Endothelial cell of umbilical vein (primary cell): ENCODE data around the gene URGCP. TPM values are rescaled to one million over a fixed set of nuclear protein-coding genes. Genes with fewer than 3 reads are reported as not detected.

ENCODE experiments used
- BruUV-seq: library from RNA; stranded (reverse); fragments of 400-500 nt; replicated peaks from 2 replicates; lab custom pipeline; 2021; lab: Mats Ljungman, UMichigan
- CTCF ChIA-PET: fragments of 300-600, 350-600 bp; sonication (Branson Sonifier 250); formaldehyde crosslinking; loops from one replicate; lab custom pipeline; 2021; ENCODE audit warnings: antibody characterized with exemption, inconsistent platforms; lab: Charles Lee
- POLR2A ChIA-PET: fragments of 300-600, 350-600 bp; sonication (Branson Sonifier 250); formaldehyde crosslinking; loops from one replicate; lab custom pipeline; 2021; ENCODE audit warnings: antibody characterized with exemption, inconsistent platforms; lab: Charles Lee
- DNase-seq: peaks from one replicate; pipeline ENCODE4 v3.0.0-alpha.2; 2011; ENCODE audit warnings: low read depth, low spot score
- FAIRE-seq: peaks from 2 replicates; lab custom pipeline; 2011; peaks lifted over from hg19 to GRCh38; lab: Jason Lieb, UNC
- H2AFZ ChIP-seq: 2 replicates; pipeline ENCODE4 v1.6.0; 2012; ENCODE audit warnings: low read depth, low read length, control low read depth, inconsistent platforms
- H3K27ac ChIP-seq: 2 replicates; pipeline ENCODE4 v1.5.1; 2011; ENCODE audit warnings: low read depth, mild to moderate bottlenecking, control low read depth, low read length, moderate library complexity; ENCODE audit not compliant: insufficient read depth
- H3K27me3 ChIP-seq, 2 experiments: 2 replicates each; pipeline versions ENCODE4 v1.6.0 to v1.6.1; 2011; ENCODE audit warnings: low read length in 2 of 2, mixed read lengths in 1 of 2; ENCODE audit not compliant: control insufficient read depth in 2 of 2, insufficient read depth in 2 of 2
- H3K36me3 ChIP-seq, 2 experiments: 2 replicates in 1 of 2; 3 replicates in 1 of 2; pipeline ENCODE4 v1.5.1; 2011; ENCODE audit warnings: low read length in 2 of 2, mild to moderate bottlenecking in 1 of 2, moderate library complexity in 1 of 2; ENCODE audit not compliant: control insufficient read depth in 2 of 2, insufficient read depth in 2 of 2; ENCODE audit errors: extremely low read depth in 1 of 2
- H3K4me1 ChIP-seq: 3 replicates; pipeline ENCODE4 v1.5.1; 2011; ENCODE audit warnings: mild to moderate bottlenecking, low read length; ENCODE audit not compliant: control insufficient read depth, insufficient read depth; ENCODE audit errors: extremely low read depth
- H3K4me2 ChIP-seq: 2 replicates; pipeline ENCODE4 v1.6.1; 2011; ENCODE audit warnings: low read length, control low read depth, mixed read lengths; ENCODE audit not compliant: insufficient read depth
- H3K4me3 ChIP-seq, 3 experiments: fragments of 200-600 bp in 1 of 3; sonication (generic), shearing (Covaris generic) in 1 of 3; replicated peaks in 1 of 3; 2 replicates each; pipeline ENCODE4 v1.5.1; 2011 to 2016; ENCODE audit warnings: control low read depth in 3 of 3, low read length in 3 of 3, mild to moderate bottlenecking in 2 of 3, inconsistent platforms in 1 of 3, low read depth in 1 of 3, moderate library complexity in 1 of 3; ENCODE audit not compliant: insufficient read depth in 1 of 3
- H3K79me2 ChIP-seq: 2 replicates; pipeline ENCODE4 v1.6.0; 2012; ENCODE audit warnings: low read length, inconsistent platforms; ENCODE audit not compliant: control insufficient read depth, insufficient read depth
- H3K9ac ChIP-seq: replicated peaks from 2 replicates; pipeline ENCODE3; 2011; ENCODE audit warnings: low read length, control low read depth; ENCODE audit not compliant: insufficient read depth; ENCODE audit errors: extremely low read depth
- H3K9me1 ChIP-seq: replicated peaks from 3 replicates; pipeline ENCODE4 v1.6.0; 2011; ENCODE audit warnings: mild to moderate bottlenecking, low read length; ENCODE audit not compliant: control insufficient read depth, insufficient read depth; ENCODE audit errors: extremely low read depth
- H3K9me3 ChIP-seq: replicated peaks from 2 replicates; pipeline ENCODE4 v1.5.1; 2012; ENCODE audit warnings: low read length, inconsistent platforms; ENCODE audit not compliant: control insufficient read depth, insufficient read depth
- H4K20me1 ChIP-seq: replicated peaks from 2 replicates; pipeline ENCODE3; 2011; ENCODE audit warnings: mild to moderate bottlenecking, low read length; ENCODE audit not compliant: control insufficient read depth, insufficient read depth; ENCODE audit errors: extremely low read depth
- EZH2 ChIP-seq: IDR thresholded peaks from 2 replicates; pipeline ENCODE4 v1.6.1; 2012; ENCODE audit warnings: borderline replicate concordance, low read depth, mild to moderate bottlenecking, moderate library complexity, low read length, inconsistent platforms; ENCODE audit not compliant: severe bottlenecking
- FOS ChIP-seq: IDR thresholded peaks from 2 replicates; pipeline ENCODE4 v1.6.1; 2011; ENCODE audit warnings: mild to moderate bottlenecking, low read length, moderate library complexity, borderline replicate concordance; ENCODE audit not compliant: insufficient read depth
- GATA2 ChIP-seq: IDR thresholded peaks from 2 replicates; pipeline ENCODE4 v1.7.0; 2011; ENCODE audit warnings: low read depth, mild to moderate bottlenecking, moderate library complexity, mixed read lengths, low read length; ENCODE audit not compliant: insufficient read length, insufficient read depth
- JUN ChIP-seq: IDR thresholded peaks from 2 replicates; pipeline ENCODE4 v1.6.1; 2011; ENCODE audit warnings: borderline replicate concordance, low read depth; ENCODE audit not compliant: insufficient read length, insufficient read depth
- MYC ChIP-seq: IDR thresholded peaks from one replicate; pipeline ENCODE4 v1.6.1; 2011; ENCODE audit warnings: mild to moderate bottlenecking, low read depth, low read length
- POLR2A ChIP-seq: IDR thresholded peaks from 2 replicates; pipeline ENCODE4 v1.6.1; 2012; ENCODE audit warnings: low read depth, mild to moderate bottlenecking, control low read depth, low read length
- POLR2AphosphoS5 ChIP-seq: IDR thresholded peaks from 2 replicates; pipeline ENCODE4 v1.6.1; 2012; ENCODE audit warnings: low read depth, mild to moderate bottlenecking, control low read depth, low read length, moderate library complexity; ENCODE audit not compliant: insufficient read depth
- dilution Hi-C: fragments of 300-500 bp; cut with MboI; formaldehyde crosslinking; loops from one replicate; pipeline ENCODE4 v1.15.0; 2019; ENCODE audit warnings: low sequenced_read_pairs; ENCODE audit not compliant: extremely low pct_ligation_motif_present
- intact Hi-C: fragments of 100-400 bp; cut with micrococcal nuclease; formaldehyde crosslinking; loops from one replicate; pipeline ENCODE4 v1.10.0; 2022
- polyA plus RNA-seq, 4 experiments: library from polyadenylated mRNA; depleted of rRNA in 3 of 4; stranded (reverse) in 3 of 4; unstranded in 1 of 4; fragments of >200 nt; gene quantifications; 2 replicates each; pipeline versions ENCODE4 v1.2.1 to v1.2.3, GENCODE V29; 2011 to 2012; ENCODE audit warnings: missing spikeins in 1 of 4
- total RNA-seq: library from RNA; stranded (reverse); gene quantifications from 2 replicates; pipeline ENCODE4 v1.2.3, GENCODE V29; 2021
- TF ChIP-seq, protein P1 (sequence below): IDR thresholded peaks from 2 replicates; pipeline ENCODE4 v1.6.1; 2011; ENCODE audit not compliant: insufficient read depth, insufficient read length
- TF ChIP-seq, protein P2 (sequence below), 2 donors: IDR thresholded peaks; 1 replicate in 1 of 2; 2 replicates in 1 of 2; pipeline ENCODE4 v1.5.1; 2011; ENCODE audit warnings: low read length in 2 of 2, mild to moderate bottlenecking in 2 of 2, moderate library complexity in 2 of 2, control low read depth in 1 of 2, inconsistent platforms in 1 of 2, low read depth in 1 of 2; ENCODE audit not compliant: insufficient read depth in 1 of 2; ENCODE audit errors: extremely low read depth in 1 of 2

The URGCP gene
- total and polyA plus RNA-seq, 2 donors (not counting 3 experiments of a cell fraction or from before 2014, with no cell fraction given): 13.1 to 25.3 TPM

DNA sequence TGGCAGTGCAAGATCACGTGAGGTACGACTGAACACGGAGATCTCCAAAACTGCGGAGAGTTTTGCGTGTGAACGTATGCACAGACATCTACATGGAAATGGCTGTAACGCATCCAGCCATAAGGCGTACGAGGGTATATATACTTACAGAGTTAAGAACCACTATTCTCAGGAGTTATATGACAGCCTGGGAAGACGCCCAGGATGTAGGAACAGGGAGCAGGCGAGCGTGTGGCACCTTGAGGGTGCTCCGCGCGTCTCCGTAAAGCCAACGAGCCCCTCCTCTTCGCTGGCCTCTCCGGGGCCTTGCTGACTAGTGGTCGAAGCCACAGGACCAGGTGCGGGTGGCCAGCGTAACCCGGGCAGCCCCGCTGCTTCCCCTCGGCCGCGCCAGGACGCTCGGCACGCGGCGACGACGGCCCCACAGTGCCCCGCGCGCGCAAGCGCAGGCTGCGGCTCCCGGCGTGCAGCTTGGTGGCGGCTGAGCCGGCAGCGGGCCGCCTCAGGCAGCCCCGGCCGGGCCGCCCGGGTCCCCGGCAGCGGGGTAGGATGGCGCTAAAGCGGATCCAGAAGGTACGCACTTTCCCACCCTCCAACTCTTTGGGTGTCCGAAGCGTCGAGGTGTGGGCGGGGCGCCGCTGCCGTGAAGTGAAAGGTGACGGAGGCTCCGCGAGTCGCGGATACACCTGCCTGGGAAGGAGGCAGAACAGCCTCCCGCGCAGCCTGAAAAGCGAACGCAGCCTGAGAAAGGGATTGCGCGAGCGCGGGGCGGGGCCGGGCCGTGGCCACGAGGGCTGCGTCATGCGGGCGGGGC lies 19.8 kb upstream of the URGCP start, which contains the start of gene UBE2D4:
TSS of gene UBE2D4 (plus strand) at position 453 of the 814 bp plus-strand sequence. CDS start at position 550, 97 bp downstream.
- FAIRE-seq (peak; percentile 74), DNase-seq (peak; percentile 82)
- ChIA-PET POLR2A (no interaction called here), CTCF (no interaction called here)
- Histone ChIP-seq H3K4me1 (peaks cover 3% of the 10 kb centered on the region), H3K4me3 (peak within 1 kb of the TSS; percentile 17 to 70 (median 46)), H3K9me1 (no peaks in the 10 kb centered on the region), H3K4me2 (peak within 1 kb of the TSS; percentile 76), H3K27me3 (no peaks in the 10 kb centered on the region), H2AFZ (peak within 1 kb of the TSS; percentile 97), H3K27ac (peak within 1 kb of the TSS; percentile 1), H3K9me3 (no peaks in the 10 kb centered on the region), H4K20me1 (no peaks in the 10 kb centered on the region), H3K9ac (peak within 1 kb of the TSS; percentile 62), H3K36me3 (no peaks in the 10 kb centered on the region), H3K79me2 (no peaks in the 10 kb centered on the region)
- intact Hi-C loops: loop anchor here (1.0 kb wide), 2 partner anchors 20 to 47 kb away; partner anchors contain the start of gene URGCP
- TSS peak; percentile 64 for BruUV-seq
- TF ChIP-seq JUN (no peak), EZH2 (no peak), MYC (no peak), FOS (no peak), POLR2AphosphoS5 (peak; percentile 47), GATA2 (no peak), POLR2A (peak; percentile 81)
- TF ChIP-seq, protein P1, sequence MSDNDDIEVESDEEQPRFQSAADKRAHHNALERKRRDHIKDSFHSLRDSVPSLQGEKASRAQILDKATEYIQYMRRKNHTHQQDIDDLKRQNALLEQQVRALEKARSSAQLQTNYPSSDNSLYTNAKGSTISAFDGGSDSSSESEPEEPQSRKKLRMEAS: no peak
- TF ChIP-seq, protein P2, sequence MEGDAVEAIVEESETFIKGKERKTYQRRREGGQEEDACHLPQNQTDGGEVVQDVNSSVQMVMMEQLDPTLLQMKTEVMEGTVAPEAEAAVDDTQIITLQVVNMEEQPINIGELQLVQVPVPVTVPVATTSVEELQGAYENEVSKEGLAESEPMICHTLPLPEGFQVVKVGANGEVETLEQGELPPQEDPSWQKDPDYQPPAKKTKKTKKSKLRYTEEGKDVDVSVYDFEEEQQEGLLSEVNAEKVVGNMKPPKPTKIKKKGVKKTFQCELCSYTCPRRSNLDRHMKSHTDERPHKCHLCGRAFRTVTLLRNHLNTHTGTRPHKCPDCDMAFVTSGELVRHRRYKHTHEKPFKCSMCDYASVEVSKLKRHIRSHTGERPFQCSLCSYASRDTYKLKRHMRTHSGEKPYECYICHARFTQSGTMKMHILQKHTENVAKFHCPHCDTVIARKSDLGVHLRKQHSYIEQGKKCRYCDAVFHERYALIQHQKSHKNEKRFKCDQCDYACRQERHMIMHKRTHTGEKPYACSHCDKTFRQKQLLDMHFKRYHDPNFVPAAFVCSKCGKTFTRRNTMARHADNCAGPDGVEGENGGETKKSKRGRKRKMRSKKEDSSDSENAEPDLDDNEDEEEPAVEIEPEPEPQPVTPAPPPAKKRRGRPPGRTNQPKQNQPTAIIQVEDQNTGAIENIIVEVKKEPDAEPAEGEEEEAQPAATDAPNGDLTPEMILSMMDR (IDR thresholded peaks at IDR 0.05; ENCODE audit: extremely low read depth in 1 of 2, insufficient read depth in 1 of 2, low read depth in 1 of 2, low read length in 2 of 2): no peak
- dilution Hi-C loops: no loop called here
